SK-N-SH treated with all-trans-retinoic acid at 6 μM for 48 hours (cell line): ENCODE measurements around the gene FBXW10B.

Source experiments
- ATAC-seq: fragments of 200-7000 bp; cut with Tn5 transposase; 3 replicates; pipeline ENCODE4 v1.9.1; 2020; ENCODE audit warnings: mild to moderate bottlenecking, moderate library complexity
- ARNTL ChIP-seq: fragments of 450-650 bp; formaldehyde crosslinking; IDR thresholded peaks from 2 replicates; pipeline ENCODE4 v1.5.0; 2020; ENCODE audit warnings: low read depth, mild to moderate bottlenecking, moderate library complexity, borderline replicate concordance
- BACH2 ChIP-seq: fragments of 250-450 bp; sonication (Bioruptor Pico); IDR thresholded peaks from 2 replicates; pipeline ENCODE4 v1.9.0; 2021; ENCODE audit warnings: mild to moderate bottlenecking, borderline replicate concordance
- CREB5 ChIP-seq: fragments of 250-450 bp; sonication (Bioruptor Pico); IDR thresholded peaks from 2 replicates; pipeline ENCODE4 v1.5.1; 2020; ENCODE audit warnings: low read depth, mild to moderate bottlenecking, moderate library complexity
- CSDC2 ChIP-seq: fragments of 250-450 bp; sonication (Bioruptor Pico); IDR thresholded peaks from 2 replicates; pipeline ENCODE4 v1.5.0; 2020; ENCODE audit warnings: mild to moderate bottlenecking, moderate library complexity
- CSRNP3 ChIP-seq: fragments of 250-450 bp; sonication (Bioruptor Pico); IDR thresholded peaks from 2 replicates; pipeline ENCODE4 v1.5.1; 2021; ENCODE audit warnings: mild to moderate bottlenecking, moderate library complexity
- ESRRG ChIP-seq: fragments of 250-450 bp; sonication (Bioruptor Pico); IDR thresholded peaks from 2 replicates; pipeline ENCODE4 v1.6.1; 2021; ENCODE audit warnings: mild to moderate bottlenecking
- GLIS3 ChIP-seq: fragments of 250-450 bp; sonication (Bioruptor Pico); IDR thresholded peaks from 2 replicates; pipeline ENCODE4 v1.5.0; 2020; ENCODE audit warnings: mild to moderate bottlenecking, moderate library complexity
- ISL1 ChIP-seq: fragments of 250-450 bp; sonication (Bioruptor Pico); IDR thresholded peaks from 2 replicates; pipeline ENCODE4 v2.1.2; 2022; ENCODE audit warnings: mild to moderate bottlenecking, moderate library complexity
- OSR1 ChIP-seq: fragments of 250-450 bp; sonication (Bioruptor Pico); IDR thresholded peaks from 2 replicates; pipeline ENCODE4 v1.8.0; 2022; ENCODE audit warnings: moderate library complexity, mild to moderate bottlenecking, inconsistent platforms
- PATZ1 ChIP-seq: fragments of 250-450 bp; sonication (Bioruptor Pico); IDR thresholded peaks from 2 replicates; pipeline ENCODE4 v1.8.0; 2020; ENCODE audit warnings: mild to moderate bottlenecking, moderate library complexity, borderline replicate concordance
- POU6F1 ChIP-seq: fragments of 250-450 bp; sonication (Bioruptor Pico); IDR thresholded peaks from 2 replicates; pipeline ENCODE4 v1.8.0; 2021; ENCODE audit warnings: low read depth, mild to moderate bottlenecking, moderate library complexity, borderline replicate concordance
- PPARA ChIP-seq: fragments of 250-450 bp; sonication (Bioruptor Pico); IDR thresholded peaks from 2 replicates; pipeline ENCODE4 v1.5.0; 2020; ENCODE audit warnings: mild to moderate bottlenecking, borderline replicate concordance
- RARB ChIP-seq: fragments of 250-450 bp; sonication (Bioruptor Pico); IDR thresholded peaks from 2 replicates; pipeline ENCODE4 v1.8.0; 2021; ENCODE audit warnings: mild to moderate bottlenecking, moderate library complexity
- SNAI2 ChIP-seq: fragments of 250-450 bp; sonication (Bioruptor Pico); IDR thresholded peaks from 2 replicates; pipeline ENCODE4 v1.5.0; 2020; ENCODE audit warnings: mild to moderate bottlenecking, moderate library complexity
- TCF4 ChIP-seq: fragments of 250-450 bp; sonication (Bioruptor Pico); IDR thresholded peaks from 2 replicates; pipeline ENCODE4 v1.8.0; 2021; ENCODE audit warnings: mild to moderate bottlenecking, moderate library complexity, borderline replicate concordance
- TOX ChIP-seq: fragments of 250-450 bp; sonication (Bioruptor Pico); IDR thresholded peaks from 2 replicates; pipeline ENCODE4 v1.8.0; 2021; ENCODE audit warnings: mild to moderate bottlenecking, moderate library complexity, borderline replicate concordance
- TSHZ2 ChIP-seq: fragments of 250-450 bp; sonication (Bioruptor Pico); IDR thresholded peaks from 2 replicates; pipeline ENCODE4 v1.5.0; 2020; ENCODE audit warnings: mild to moderate bottlenecking, moderate library complexity
- ZC3H10 ChIP-seq: fragments of 250-450 bp; sonication (Bioruptor Pico); IDR thresholded peaks from 2 replicates; pipeline ENCODE4 v1.5.1; 2021; ENCODE audit warnings: mild to moderate bottlenecking, moderate library complexity
- ZFP30 ChIP-seq: fragments of 450-650 bp; formaldehyde crosslinking; IDR thresholded peaks from 2 replicates; pipeline ENCODE4 v1.5.0; 2022; ENCODE audit warnings: mild to moderate bottlenecking, moderate library complexity
- ZNF565 ChIP-seq: fragments of 450-650 bp; formaldehyde crosslinking; conservative IDR thresholded peaks from 2 replicates; pipeline ENCODE4 v1.5.0; 2020; ENCODE audit warnings: low read depth, mild to moderate bottlenecking, moderate library complexity
- ZNF70 ChIP-seq: fragments of 450-650 bp; formaldehyde crosslinking; IDR thresholded peaks from 2 replicates; pipeline ENCODE4 v1.5.0; 2020; ENCODE audit warnings: mild to moderate bottlenecking, moderate library complexity
- ZNF8 ChIP-seq: fragments of 450-650 bp; formaldehyde crosslinking; IDR thresholded peaks from 2 replicates; pipeline ENCODE4 v1.5.0; 2020; ENCODE audit warnings: mild to moderate bottlenecking, moderate library complexity

Gene FBXW10B

GRCh38 chr17:15619331-15620058 lies at the start of gene FBXW10B:
TSS of gene FBXW10B (minus strand) at chr17:15619704. CDS start at chr17:15619512, 192 bp downstream.
- peak; percentile 93 for ATAC-seq

- no peak for TF ChIP-seq ZNF70 (CRISPR knock-in tag)
- no peak for ATAC-seq
These were observed 44.2 kb upstream of the FBXW10B start for GRCh38 chr17:15663691-15664090.

- no peak for ATAC-seq
- no peak for TF ChIP-seq ARNTL (CRISPR knock-in tag)
- no peak for TF ChIP-seq OSR1
- no peak for TF ChIP-seq ZFP30 (CRISPR knock-in tag)
- no peak for TF ChIP-seq SNAI2 (CRISPR knock-in tag)
- TF ChIP-seq GLIS3 (CRISPR knock-in tag): no peak
- TF ChIP-seq TSHZ2 (CRISPR knock-in tag): no peak
- TF ChIP-seq CSDC2: no peak
- no peak for TF ChIP-seq CSRNP3 (CRISPR knock-in tag)
- no peak for TF ChIP-seq ISL1 (CRISPR knock-in tag)
- no peak for TF ChIP-seq ZNF70 (CRISPR knock-in tag)
- TF ChIP-seq PPARA (CRISPR knock-in tag): no peak
- TF ChIP-seq TCF4 (CRISPR knock-in tag): no peak
- TF ChIP-seq TOX (CRISPR knock-in tag): no peak
- TF ChIP-seq, all 23 proteins: peak for 0
These were observed 43.7 kb upstream of the FBXW10B start for GRCh38 chr17:15663176-15663575.

GRCh38 chr17:15662681-15663080 lies 43.2 kb upstream of the FBXW10B start:
- ATAC-seq: no peak
- TF ChIP-seq SNAI2 (CRISPR knock-in tag): no peak
- TF ChIP-seq TSHZ2 (CRISPR knock-in tag): no peak
- no peak for TF ChIP-seq CREB5
- no peak for TF ChIP-seq ESRRG (CRISPR knock-in tag)
- TF ChIP-seq CSDC2: no peak
- no peak for TF ChIP-seq BACH2 (CRISPR knock-in tag)
- TF ChIP-seq PATZ1: no peak
- no peak for TF ChIP-seq PPARA (CRISPR knock-in tag)
- no peak for TF ChIP-seq ZC3H10 (CRISPR knock-in tag)
- no peak for TF ChIP-seq POU6F1 (CRISPR knock-in tag)
- TF ChIP-seq ZNF565 (CRISPR knock-in tag): no peak
- no peak for TF ChIP-seq ISL1 (CRISPR knock-in tag)
- no peak for TF ChIP-seq TCF4 (CRISPR knock-in tag)
- TF ChIP-seq ZFP30 (CRISPR knock-in tag): no peak
- no peak for TF ChIP-seq ZNF8
- no peak for TF ChIP-seq ZNF70 (CRISPR knock-in tag)
- TF ChIP-seq GLIS3 (CRISPR knock-in tag): no peak
- TF ChIP-seq RARB (CRISPR knock-in tag): no peak
- TF ChIP-seq OSR1: no peak
